ENCODE data around the gene TMEM266. TPM values are rescaled to one million over a fixed set of nuclear protein-coding genes. Genes with fewer than 3 reads are reported as not detected.
A peak's percentile ranks its signal among the peaks of the same experiment; 100 is the strongest.
"Not testable (repeated sequence)": the region's sequence is repeated elsewhere in the genome, so short reads cannot be mapped to it uniquely, and the experiment has no call there.

Gene TMEM266
- total RNA-seq, 2 experiments from 2014 or later: 0.11 TPM; not detected in 1

DNA sequence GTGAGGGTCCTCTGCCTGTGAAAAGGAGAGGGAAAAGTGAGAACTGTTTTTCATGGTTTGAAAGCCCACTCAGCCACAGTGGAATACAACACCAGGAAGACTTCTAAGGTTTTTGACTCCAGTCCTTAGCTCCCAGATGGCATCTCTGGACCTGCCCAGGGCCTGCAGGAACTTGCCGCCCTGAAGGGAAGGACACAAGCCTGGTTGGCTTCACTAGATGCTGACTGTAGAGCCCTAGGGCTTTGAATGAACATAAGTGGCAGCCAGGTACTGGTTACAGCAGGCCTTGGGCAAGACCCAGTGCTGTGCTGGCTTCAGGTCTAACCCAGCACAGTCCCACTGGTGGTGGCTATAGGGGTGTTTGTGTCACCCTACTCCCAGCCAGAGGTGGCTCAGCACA is 21.3 kb upstream of the TMEM266 start:
- ChIA-PET POLR2A (no interaction called here), CTCF (no interaction called here)
- H3K4me1 Mint-ChIP-seq (ENCODE audit: low read depth): no peaks in the 10 kb centered on the region
- TF ChIP-seq, protein P1, sequence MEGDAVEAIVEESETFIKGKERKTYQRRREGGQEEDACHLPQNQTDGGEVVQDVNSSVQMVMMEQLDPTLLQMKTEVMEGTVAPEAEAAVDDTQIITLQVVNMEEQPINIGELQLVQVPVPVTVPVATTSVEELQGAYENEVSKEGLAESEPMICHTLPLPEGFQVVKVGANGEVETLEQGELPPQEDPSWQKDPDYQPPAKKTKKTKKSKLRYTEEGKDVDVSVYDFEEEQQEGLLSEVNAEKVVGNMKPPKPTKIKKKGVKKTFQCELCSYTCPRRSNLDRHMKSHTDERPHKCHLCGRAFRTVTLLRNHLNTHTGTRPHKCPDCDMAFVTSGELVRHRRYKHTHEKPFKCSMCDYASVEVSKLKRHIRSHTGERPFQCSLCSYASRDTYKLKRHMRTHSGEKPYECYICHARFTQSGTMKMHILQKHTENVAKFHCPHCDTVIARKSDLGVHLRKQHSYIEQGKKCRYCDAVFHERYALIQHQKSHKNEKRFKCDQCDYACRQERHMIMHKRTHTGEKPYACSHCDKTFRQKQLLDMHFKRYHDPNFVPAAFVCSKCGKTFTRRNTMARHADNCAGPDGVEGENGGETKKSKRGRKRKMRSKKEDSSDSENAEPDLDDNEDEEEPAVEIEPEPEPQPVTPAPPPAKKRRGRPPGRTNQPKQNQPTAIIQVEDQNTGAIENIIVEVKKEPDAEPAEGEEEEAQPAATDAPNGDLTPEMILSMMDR (IDR thresholded peaks at IDR 0.05): no peak
- H3K27ac Mint-ChIP-seq: no peak overlapping the region
- H3K4me3 Mint-ChIP-seq: no peak overlapping the region
- H3K36me3 Mint-ChIP-seq (ENCODE audit: low read depth): peaks cover 2% of the 10 kb centered on the region
- DNase-seq (no peak), ATAC-seq (no peak)
- H3K27me3 Mint-ChIP-seq: peaks cover 21% of the 10 kb centered on the region
- intact Hi-C loops (cut with micrococcal nuclease): no loop called here
- H3K9me3 Mint-ChIP-seq: peaks cover 13% of the 10 kb centered on the region

DNA sequence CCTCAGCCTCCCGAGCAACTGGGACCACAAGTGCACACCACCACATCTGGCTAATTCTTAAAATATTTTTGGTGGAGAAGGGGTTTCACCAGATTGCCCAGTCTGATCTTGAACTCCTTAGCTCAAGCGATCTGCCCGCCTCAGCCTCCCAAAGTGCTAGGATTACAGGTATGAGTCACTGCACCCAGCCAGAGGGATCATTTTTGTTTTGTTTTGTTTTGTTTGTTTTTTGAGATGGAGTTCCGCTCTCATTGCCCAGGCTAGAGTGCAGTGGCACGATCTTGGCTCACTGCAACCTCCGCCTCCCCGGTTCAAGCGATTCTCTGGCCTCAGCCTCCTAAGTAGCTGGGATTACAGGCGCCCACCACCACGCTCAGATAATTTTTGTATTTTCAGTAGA is 5.6 kb upstream of the TMEM266 start:
- peaks cover 23% of the 10 kb centered on the region for H3K4me1 Mint-ChIP-seq (ENCODE audit: low read depth)
- intact Hi-C loops (cut with micrococcal nuclease); POLR2A ChIA-PET; H3K27ac Mint-ChIP-seq; DNase-seq; ATAC-seq; H3K36me3 Mint-ChIP-seq (ENCODE audit: low read depth); H3K9me3 Mint-ChIP-seq; H3K4me3 Mint-ChIP-seq: not testable (repeated sequence)
- CTCF ChIA-PET: interaction anchor here (2.4 kb wide), 1 partner anchor 85 kb away, joined by 14 read pairs; no protein-coding TSS in a partner anchor
- H3K27me3 Mint-ChIP-seq: peaks cover 25% of the 10 kb centered on the region

DNA sequence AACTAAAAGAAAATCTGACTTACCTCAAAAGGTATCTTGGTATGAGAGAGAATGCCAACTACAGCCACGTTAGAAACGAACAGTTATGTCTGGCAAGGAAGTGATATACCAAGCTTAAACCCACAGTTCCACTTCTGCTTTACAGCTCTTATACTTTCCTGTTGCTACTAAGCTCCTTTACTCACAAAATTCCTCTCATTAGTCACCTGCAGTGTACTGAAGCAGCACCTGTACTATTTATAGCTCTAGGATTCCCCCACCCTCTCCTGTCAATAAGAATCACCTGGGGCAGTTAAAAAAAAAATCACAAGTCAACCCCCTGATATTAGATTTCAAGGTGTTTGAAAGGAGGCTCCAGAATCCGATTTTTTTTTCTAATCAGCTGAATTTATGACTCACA is 2.9 kb upstream of the TMEM266 start:
- CTCF ChIA-PET: interaction anchor here (0.7 to 12.1 kb wide), 13 partner anchors 8 to 216 kb away, joined by 3 to 294 read pairs (median 4); no protein-coding TSS in a partner anchor
- Mint-ChIP-seq H3K4me3 (no peak overlapping the region), H3K27me3 (peaks cover 36% of the 10 kb centered on the region), H3K9me3 (no peaks in the 10 kb centered on the region), H3K4me1 (ENCODE audit: low read depth) (peaks cover 39% of the 10 kb centered on the region), H3K27ac (no peak overlapping the region), H3K36me3 (ENCODE audit: low read depth) (no peaks in the 10 kb centered on the region)
- ATAC-seq (no peak), DNase-seq (no peak)
- TF ChIP-seq, protein P1 (IDR thresholded peaks at IDR 0.05): no peak
- POLR2A ChIA-PET: interaction anchor here (0.5 to 1.4 kb wide), 4 partner anchors 79 to 91 kb away, joined by 3 to 4 read pairs (median 4); no protein-coding TSS in a partner anchor
- intact Hi-C loops (cut with micrococcal nuclease): loop anchor here (1.0 kb wide), 1 partner anchor 82 kb away; no protein-coding TSS in a partner anchor

DNA sequence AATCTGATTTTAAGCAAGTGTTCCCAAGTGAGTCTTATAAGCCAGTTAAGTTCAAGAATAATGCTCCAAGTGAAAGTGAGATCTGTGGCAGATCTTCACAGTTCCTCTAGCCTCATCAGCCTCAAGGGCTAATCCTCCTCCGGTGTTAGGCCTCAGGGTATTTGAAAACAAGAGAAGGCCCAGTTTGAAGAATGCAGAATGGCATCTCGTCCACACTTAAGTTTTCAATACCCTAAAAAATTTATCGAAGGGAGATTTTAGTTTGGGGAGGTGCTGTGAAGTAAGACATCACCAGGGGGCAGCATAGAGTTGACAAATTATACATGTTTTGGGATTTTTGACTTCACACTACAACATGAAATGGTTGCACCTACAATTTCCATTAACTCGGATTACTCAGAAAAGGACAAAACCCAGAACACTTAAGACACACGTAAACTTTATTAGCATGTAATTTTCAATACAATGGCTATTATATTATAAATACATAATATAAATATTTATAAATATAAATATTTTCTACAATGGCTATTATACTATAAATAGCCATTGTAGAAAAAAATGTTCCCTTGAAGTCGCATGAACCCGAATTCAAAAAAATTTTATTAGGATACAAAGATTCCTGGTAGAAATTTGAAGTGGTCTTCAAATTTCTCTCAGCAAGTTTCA is 2.3 kb upstream of the TMEM266 start:
- no peak for ATAC-seq
- Mint-ChIP-seq H3K4me3 (no peak overlapping the region), H3K4me1 (ENCODE audit: low read depth) (peaks cover 43% of the 10 kb centered on the region), H3K9me3 (no peaks in the 10 kb centered on the region), H3K27me3 (peaks cover 40% of the 10 kb centered on the region), H3K27ac (no peak overlapping the region), H3K36me3 (ENCODE audit: low read depth) (no peaks in the 10 kb centered on the region)
- CTCF ChIA-PET: interaction anchor here (0.8 to 12.1 kb wide), 15 partner anchors 8 to 247 kb away, joined by 3 to 294 read pairs (median 4); no protein-coding TSS in a partner anchor
- intact Hi-C loops (cut with micrococcal nuclease): loop anchor here (1.0 kb wide), 1 partner anchor 82 kb away; no protein-coding TSS in a partner anchor
- TF ChIP-seq, protein P1 (IDR thresholded peaks at IDR 0.05): peak; percentile 88
- POLR2A ChIA-PET: interaction anchor here (0.5 to 1.4 kb wide), 2 partner anchors 83 to 91 kb away, joined by 4 read pairs; no protein-coding TSS in a partner anchor
- DNase-seq: peak; percentile 70

DNA sequence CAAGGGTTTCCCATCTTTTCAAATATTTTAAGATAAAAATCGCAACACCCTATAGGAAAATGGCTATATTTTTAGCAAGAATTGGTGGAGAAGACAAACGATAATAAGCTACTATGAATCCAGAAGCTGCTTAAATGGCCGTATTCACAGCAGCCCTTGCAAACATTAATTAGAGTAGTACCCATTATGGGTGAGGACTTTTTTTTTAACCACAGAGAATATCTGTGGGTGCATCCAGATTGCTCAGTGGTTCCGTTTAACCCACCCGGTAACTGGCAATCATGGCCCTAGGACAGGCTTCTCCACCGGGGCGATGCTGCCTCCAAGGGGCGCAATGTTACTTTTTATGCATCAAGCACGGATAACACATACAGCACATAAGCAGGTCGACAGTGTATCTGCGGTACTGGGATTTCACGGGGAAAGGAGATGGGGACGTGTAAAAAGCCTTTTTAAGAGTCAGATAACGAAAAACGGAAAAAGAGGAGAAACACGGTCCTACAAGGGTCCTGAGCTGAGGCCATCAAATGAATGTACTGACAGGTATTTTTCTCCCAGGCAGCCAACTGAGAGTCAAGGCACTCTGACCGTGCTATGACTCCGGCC is 968 bp upstream of the TMEM266 start:
- peak; percentile 66 for DNase-seq
- TF ChIP-seq, protein P1 (IDR thresholded peaks at IDR 0.05): peak; percentile 23
- H3K27me3 Mint-ChIP-seq: peaks cover 50% of the 10 kb centered on the region
- no peak overlapping the region for H3K27ac Mint-ChIP-seq
- peak; percentile 49 for ATAC-seq
- peaks cover 44% of the 10 kb centered on the region for H3K4me1 Mint-ChIP-seq (ENCODE audit: low read depth)
- intact Hi-C loops (cut with micrococcal nuclease): no loop called here
- H3K9me3 Mint-ChIP-seq: no peaks in the 10 kb centered on the region
- POLR2A ChIA-PET: no interaction called here
- peak overlapping the region; percentile 53 for H3K4me3 Mint-ChIP-seq
- CTCF ChIA-PET: interaction anchor here (1.0 to 12.1 kb wide), 10 partner anchors 24 to 249 kb away, joined by 3 to 294 read pairs (median 3); no protein-coding TSS in a partner anchor
- no peaks in the 10 kb centered on the region for H3K36me3 Mint-ChIP-seq (ENCODE audit: low read depth)
